ENCODE results near the gene KHDRBS2. TPM values are rescaled to one million over a fixed set of nuclear protein-coding genes. Genes with fewer than 3 reads are reported as not detected.

The KHDRBS2 gene
- total RNA-seq, 1 donor from 2014 or later = 1.7 TPM

DNA sequence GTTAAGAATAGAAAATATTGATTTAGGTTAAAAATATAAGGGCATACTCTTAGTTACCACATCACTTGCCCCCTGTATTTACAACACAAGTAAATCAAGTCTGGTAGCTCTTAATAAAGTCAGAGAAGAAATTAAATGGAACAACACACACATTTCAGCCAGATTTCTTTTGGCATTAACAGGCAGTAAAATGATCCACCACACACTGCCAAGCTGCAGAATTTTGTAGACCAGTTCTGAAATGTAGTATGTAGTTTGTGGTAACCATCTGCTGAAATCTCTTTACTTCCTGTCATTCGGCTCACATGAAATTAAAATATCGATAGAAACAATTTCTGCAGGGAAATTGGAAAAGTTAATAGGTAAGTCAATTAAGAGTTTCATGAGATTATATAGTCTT lies 326.8 kb downstream of the KHDRBS2 start:
- no peak overlapping the region for H3K4me3 ChIP-seq
- H3K27me3 ChIP-seq = no peaks in the 10 kb centered on the region
- H3K27ac ChIP-seq = no peak overlapping the region
- no peaks in the 10 kb centered on the region for H3K4me1 ChIP-seq
- intact Hi-C loops (cut with DNase I) = no loop called here
- no peaks in the 10 kb centered on the region for H3K9me3 ChIP-seq
- DNase-seq (ENCODE audit: extremely low spot score in 2 of 2) = no peak
- no peaks in the 10 kb centered on the region for H3K36me3 ChIP-seq
- TF ChIP-seq POLR2AphosphoS5 (IDR thresholded peaks at IDR 0.05; ENCODE audit: insufficient read depth in 1 of 2, low read depth in 1 of 2) (no peak), POLR2A (IDR thresholded peaks at IDR 0.05) (no peak)
- TF ChIP-seq, protein P1, sequence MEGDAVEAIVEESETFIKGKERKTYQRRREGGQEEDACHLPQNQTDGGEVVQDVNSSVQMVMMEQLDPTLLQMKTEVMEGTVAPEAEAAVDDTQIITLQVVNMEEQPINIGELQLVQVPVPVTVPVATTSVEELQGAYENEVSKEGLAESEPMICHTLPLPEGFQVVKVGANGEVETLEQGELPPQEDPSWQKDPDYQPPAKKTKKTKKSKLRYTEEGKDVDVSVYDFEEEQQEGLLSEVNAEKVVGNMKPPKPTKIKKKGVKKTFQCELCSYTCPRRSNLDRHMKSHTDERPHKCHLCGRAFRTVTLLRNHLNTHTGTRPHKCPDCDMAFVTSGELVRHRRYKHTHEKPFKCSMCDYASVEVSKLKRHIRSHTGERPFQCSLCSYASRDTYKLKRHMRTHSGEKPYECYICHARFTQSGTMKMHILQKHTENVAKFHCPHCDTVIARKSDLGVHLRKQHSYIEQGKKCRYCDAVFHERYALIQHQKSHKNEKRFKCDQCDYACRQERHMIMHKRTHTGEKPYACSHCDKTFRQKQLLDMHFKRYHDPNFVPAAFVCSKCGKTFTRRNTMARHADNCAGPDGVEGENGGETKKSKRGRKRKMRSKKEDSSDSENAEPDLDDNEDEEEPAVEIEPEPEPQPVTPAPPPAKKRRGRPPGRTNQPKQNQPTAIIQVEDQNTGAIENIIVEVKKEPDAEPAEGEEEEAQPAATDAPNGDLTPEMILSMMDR (IDR thresholded peaks at IDR 0.05) = no peak

DNA sequence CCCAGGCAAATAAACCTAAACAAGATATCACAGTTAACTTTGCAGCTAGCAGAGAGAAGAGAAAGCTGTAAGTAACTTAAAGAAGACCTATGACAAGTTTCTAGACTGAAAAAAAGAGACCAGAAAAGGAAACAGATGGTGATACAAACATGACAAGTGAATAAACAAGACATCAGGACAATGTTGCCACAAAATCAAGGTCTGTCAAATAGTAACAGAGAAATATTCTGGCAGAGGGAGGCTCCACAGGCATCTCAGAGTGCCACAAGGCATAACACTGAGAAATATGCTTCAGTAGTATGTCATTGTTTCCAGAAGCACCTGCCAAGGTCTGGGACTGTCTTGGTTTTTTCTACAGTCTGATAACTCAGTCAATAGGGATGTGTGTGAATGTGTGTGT lies 332.2 kb downstream of the KHDRBS2 start:
- no peaks in the 10 kb centered on the region for H3K36me3 ChIP-seq
- no peaks in the 10 kb centered on the region for H3K27me3 ChIP-seq
- TF ChIP-seq POLR2AphosphoS5 (IDR thresholded peaks at IDR 0.05; ENCODE audit: insufficient read depth in 1 of 2, low read depth in 1 of 2) (no peak), POLR2A (IDR thresholded peaks at IDR 0.05) (no peak)
- TF ChIP-seq, protein P1 (IDR thresholded peaks at IDR 0.05) = no peak
- no peaks in the 10 kb centered on the region for H3K4me1 ChIP-seq
- H3K9me3 ChIP-seq = no peaks in the 10 kb centered on the region
- intact Hi-C loops (cut with DNase I) = no loop called here
- no peak overlapping the region for H3K27ac ChIP-seq
- DNase-seq (ENCODE audit: extremely low spot score in 2 of 2) = no peak
- no peak overlapping the region for H3K4me3 ChIP-seq

DNA sequence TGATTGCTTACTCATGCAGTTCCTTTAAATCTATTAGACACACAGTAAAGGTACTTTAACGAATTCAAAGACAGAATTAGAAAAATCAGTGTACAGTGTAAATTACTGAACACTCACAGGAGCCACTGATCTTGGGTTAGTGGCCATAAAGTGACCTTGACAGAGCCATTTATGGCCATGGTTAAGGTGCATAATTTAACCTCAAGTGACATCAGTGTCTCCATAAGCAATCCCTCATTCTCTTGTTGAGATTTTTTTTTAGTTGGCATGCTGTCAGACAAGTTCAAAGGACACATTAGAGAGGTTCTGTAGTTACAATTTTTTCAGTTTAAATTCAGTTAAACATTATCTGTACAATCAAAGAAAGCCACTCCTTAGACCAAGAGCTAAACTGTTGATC lies 334.4 kb downstream of the KHDRBS2 start:
- H3K36me3 ChIP-seq = no peaks in the 10 kb centered on the region
- H3K27me3 ChIP-seq = no peaks in the 10 kb centered on the region
- no peaks in the 10 kb centered on the region for H3K9me3 ChIP-seq
- TF ChIP-seq, protein P1 (IDR thresholded peaks at IDR 0.05) = no peak
- TF ChIP-seq POLR2A (IDR thresholded peaks at IDR 0.05) = no peak
- no peak for TF ChIP-seq POLR2AphosphoS5 (IDR thresholded peaks at IDR 0.05; ENCODE audit: insufficient read depth in 1 of 2, low read depth in 1 of 2)
- no peak overlapping the region for H3K4me3 ChIP-seq
- DNase-seq (ENCODE audit: extremely low spot score in 2 of 2) = no peak
- H3K27ac ChIP-seq = no peak overlapping the region
- H3K4me1 ChIP-seq = no peaks in the 10 kb centered on the region
- intact Hi-C loops (cut with DNase I) = no loop called here

DNA sequence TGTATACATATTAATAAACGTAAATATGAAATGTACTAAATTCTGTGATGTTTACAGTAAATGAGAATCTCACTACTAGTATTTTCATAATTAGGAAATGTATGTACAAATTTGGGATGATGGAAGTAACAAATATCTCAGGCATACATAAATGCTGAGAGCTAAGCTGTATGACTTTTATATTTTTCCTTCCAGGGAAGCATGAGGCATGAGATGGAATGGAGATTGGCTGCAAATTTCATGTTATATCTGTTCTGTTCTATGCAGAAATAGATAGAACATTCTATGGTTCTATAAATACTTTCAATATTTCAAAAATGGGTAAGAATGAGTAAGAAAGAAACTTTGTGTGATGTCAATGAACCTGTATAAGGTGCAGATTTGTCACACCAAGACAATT lies 335.2 kb downstream of the KHDRBS2 start:
- Histone ChIP-seq H3K27ac (no peak overlapping the region), H3K36me3 (no peaks in the 10 kb centered on the region), H3K4me1 (no peaks in the 10 kb centered on the region), H3K9me3 (no peaks in the 10 kb centered on the region), H3K4me3 (no peak overlapping the region), H3K27me3 (no peaks in the 10 kb centered on the region)
- TF ChIP-seq POLR2AphosphoS5 (IDR thresholded peaks at IDR 0.05; ENCODE audit: insufficient read depth in 1 of 2, low read depth in 1 of 2) (no peak), POLR2A (IDR thresholded peaks at IDR 0.05) (no peak)
- TF ChIP-seq, protein P1 (IDR thresholded peaks at IDR 0.05) = no peak
- DNase-seq (ENCODE audit: extremely low spot score in 2 of 2) = no peak
- intact Hi-C loops (cut with DNase I) = no loop called here

DNA sequence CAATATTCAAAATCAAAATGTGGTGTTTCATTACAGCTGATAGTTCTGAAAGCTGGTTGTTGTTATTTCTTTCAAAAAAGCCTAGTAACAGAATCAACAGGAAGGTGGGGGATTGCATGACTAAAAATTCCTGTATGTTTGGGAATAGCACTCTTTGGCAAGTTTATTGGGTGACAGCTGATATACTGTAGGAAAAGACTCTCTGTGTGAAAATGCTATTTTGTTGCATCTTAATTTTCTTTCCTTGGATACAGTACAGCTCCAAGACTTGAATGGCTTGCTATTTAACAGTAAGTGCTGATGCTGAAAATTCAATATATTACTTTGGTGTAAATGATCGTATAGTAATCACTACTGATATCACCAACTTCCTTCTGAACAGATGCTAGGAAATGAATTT lies 336.1 kb downstream of the KHDRBS2 start:
- no peaks in the 10 kb centered on the region for H3K36me3 ChIP-seq
- no peak overlapping the region for H3K4me3 ChIP-seq
- H3K27ac ChIP-seq = no peak overlapping the region
- no peaks in the 10 kb centered on the region for H3K4me1 ChIP-seq
- DNase-seq (ENCODE audit: extremely low spot score in 2 of 2) = no peak
- H3K9me3 ChIP-seq = no peaks in the 10 kb centered on the region
- no peaks in the 10 kb centered on the region for H3K27me3 ChIP-seq
- intact Hi-C loops (cut with DNase I) = no loop called here
- TF ChIP-seq, protein P1 (IDR thresholded peaks at IDR 0.05) = no peak
- no peak for TF ChIP-seq POLR2AphosphoS5 (IDR thresholded peaks at IDR 0.05; ENCODE audit: insufficient read depth in 1 of 2, low read depth in 1 of 2)
- no peak for TF ChIP-seq POLR2A (IDR thresholded peaks at IDR 0.05)
